Measurements from ENCODE around the gene CTNNBL1.
"Not testable (repeated sequence)": the region's sequence is repeated elsewhere in the genome, so short reads cannot be mapped to it uniquely, and the experiment has no call there.

Gene CTNNBL1

GRCh38 chr20:37693635-37694626, at the start of gene CTNNBL1:
Gene CTNNBL1 (plus strand): TSS chr20:37694030. CDS start chr20:37694123, 93 bp downstream.
- DNase-seq (ENCODE audit: low spot score) = peak; percentile 96

- no peak for DNase-seq (ENCODE audit: low spot score)
These were observed 49.2 kb upstream of the CTNNBL1 start for GRCh38 chr20:37644605-37645004.

GRCh38 chr20:37647946-37648345, 45.9 kb upstream of the CTNNBL1 start:
- no peak for DNase-seq (ENCODE audit: low spot score)

GRCh38 chr20:37649017-37649416, 44.8 kb upstream of the CTNNBL1 start:
- peak; percentile 19 for DNase-seq (ENCODE audit: low spot score)

GRCh38 chr20:37649676-37650370, 44.0 kb upstream of the CTNNBL1 start:
- no peak for DNase-seq (ENCODE audit: low spot score)

GRCh38 chr20:37650661-37651060, 43.2 kb upstream of the CTNNBL1 start:
- no peak for DNase-seq (ENCODE audit: low spot score)

- DNase-seq (ENCODE audit: low spot score) = peak; percentile 18
These were observed 41.9 kb upstream of the CTNNBL1 start for GRCh38 chr20:37651932-37652331.

- no peak for DNase-seq (ENCODE audit: low spot score)
These were observed 36.9 kb upstream of the CTNNBL1 start for GRCh38 chr20:37656945-37657344.

GRCh38 chr20:37657924-37658804, 35.7 kb upstream of the CTNNBL1 start:
- DNase-seq (ENCODE audit: low spot score) = no peak

- DNase-seq (ENCODE audit: low spot score) = no peak
These were observed 32.3 kb upstream of the CTNNBL1 start for GRCh38 chr20:37661519-37661918.

- DNase-seq (ENCODE audit: low spot score) = no peak
These were observed 31.5 kb upstream of the CTNNBL1 start for GRCh38 chr20:37662308-37662707.

GRCh38 chr20:37664595-37664994, 29.2 kb upstream of the CTNNBL1 start:
- DNase-seq (ENCODE audit: low spot score) = not testable (repeated sequence)

GRCh38 chr20:37668166-37668565, 25.7 kb upstream of the CTNNBL1 start:
- DNase-seq (ENCODE audit: low spot score) = no peak

GRCh38 chr20:37669062-37669772, 24.6 kb upstream of the CTNNBL1 start:
- no peak for DNase-seq (ENCODE audit: low spot score)

GRCh38 chr20:37669773-37670236, 24.0 kb upstream of the CTNNBL1 start:
- no peak for DNase-seq (ENCODE audit: low spot score)

- peak; percentile 56 for DNase-seq (ENCODE audit: low spot score)
These were observed 23.5 kb upstream of the CTNNBL1 start for GRCh38 chr20:37670351-37670791.

- DNase-seq (ENCODE audit: low spot score) = no peak
These were observed 21.7 kb upstream of the CTNNBL1 start for GRCh38 chr20:37672143-37672542.

- no peak for DNase-seq (ENCODE audit: low spot score)
These were observed 20.4 kb upstream of the CTNNBL1 start for GRCh38 chr20:37673444-37673843.

- no peak for DNase-seq (ENCODE audit: low spot score)
These were observed 17.4 kb upstream of the CTNNBL1 start for GRCh38 chr20:37676440-37676839.

- DNase-seq (ENCODE audit: low spot score) = no peak
These were observed 15.6 kb upstream of the CTNNBL1 start for GRCh38 chr20:37677969-37678861.

Measured in AG08395 (cell line).